RCC 7860 (cell line): ENCODE measurements around the gene SCCPDH.
A peak's percentile ranks its signal among the peaks of the same experiment; 100 is the strongest.
"Not testable (repeated sequence)": the region's sequence is repeated elsewhere in the genome, so short reads cannot be mapped to it uniquely, and the experiment has no call there.

Source experiments
- DNase-seq: peaks from one replicate; pipeline ENCODE4 v3.0.0-alpha.2; 2015; ENCODE audit warnings: low spot score
- FAIRE-seq: peaks from 2 replicates; lab custom pipeline; 2012; peaks lifted over from hg19 to GRCh38; lab: Jason Lieb, UNC

Gene SCCPDH

GRCh38 chr1:246703581-246703980 is 20.6 kb upstream of the SCCPDH start:
- DNase-seq: no peak
- FAIRE-seq: no peak

DNA sequence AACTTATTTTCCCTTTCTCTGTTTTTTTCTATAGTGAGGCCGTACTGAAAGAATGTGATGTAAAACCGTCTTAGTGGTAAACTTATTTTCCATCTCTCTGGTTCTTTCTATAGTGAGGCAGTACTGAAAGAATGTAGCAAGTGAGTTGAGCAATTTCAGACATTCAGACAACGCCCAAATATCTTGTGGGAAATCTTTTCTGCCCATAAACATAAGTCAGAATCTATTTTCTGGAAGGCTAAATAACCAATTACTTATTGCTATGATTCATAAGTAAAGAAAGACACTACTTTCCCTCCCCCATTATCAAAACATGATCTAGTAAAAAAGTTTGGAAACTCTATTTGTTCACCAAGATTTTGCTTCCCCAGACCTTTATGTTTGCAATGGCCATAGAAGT is 18.8 kb upstream of the SCCPDH start:
- FAIRE-seq (no peak), DNase-seq (no peak)

DNA sequence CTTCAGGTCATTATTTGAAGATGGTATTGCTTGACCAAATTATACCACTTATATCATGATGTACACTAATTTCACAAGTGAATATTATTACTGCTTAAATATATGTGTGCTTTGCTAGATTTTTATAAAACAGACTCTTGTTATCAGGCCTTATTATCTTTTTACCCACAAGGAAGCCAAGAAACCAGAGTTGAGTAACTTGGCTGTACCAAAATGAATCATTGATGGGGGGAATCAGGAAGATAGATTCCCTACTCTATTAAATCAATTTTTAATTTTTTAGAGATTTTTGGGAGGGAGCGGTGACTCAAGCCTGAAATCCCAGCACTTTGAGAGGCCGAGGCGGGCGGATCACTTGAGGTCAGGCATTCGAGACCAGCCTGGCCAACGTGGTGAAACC is 16.0 kb upstream of the SCCPDH start:
- FAIRE-seq (no peak), DNase-seq (no peak)

DNA sequence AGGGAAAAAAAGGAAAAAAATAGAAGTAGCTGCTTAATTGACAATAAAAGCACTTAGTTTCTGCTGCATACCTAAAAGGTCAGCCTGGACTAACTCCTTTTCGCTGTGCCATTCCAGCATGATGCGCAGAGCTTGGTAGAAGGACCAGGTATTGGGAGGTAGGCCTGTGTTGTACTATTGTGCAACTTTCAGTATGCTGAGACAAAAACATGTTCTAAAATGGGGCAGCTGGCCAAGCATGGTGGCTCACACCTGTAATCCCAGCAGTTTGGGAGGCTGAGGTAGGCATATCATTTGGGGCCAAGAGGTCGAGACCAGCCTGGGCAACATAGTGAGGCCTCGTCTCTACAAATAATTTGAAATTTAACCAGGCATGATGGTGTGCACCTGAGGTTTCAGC is 15.0 kb upstream of the SCCPDH start:
- no peak for FAIRE-seq

DNA sequence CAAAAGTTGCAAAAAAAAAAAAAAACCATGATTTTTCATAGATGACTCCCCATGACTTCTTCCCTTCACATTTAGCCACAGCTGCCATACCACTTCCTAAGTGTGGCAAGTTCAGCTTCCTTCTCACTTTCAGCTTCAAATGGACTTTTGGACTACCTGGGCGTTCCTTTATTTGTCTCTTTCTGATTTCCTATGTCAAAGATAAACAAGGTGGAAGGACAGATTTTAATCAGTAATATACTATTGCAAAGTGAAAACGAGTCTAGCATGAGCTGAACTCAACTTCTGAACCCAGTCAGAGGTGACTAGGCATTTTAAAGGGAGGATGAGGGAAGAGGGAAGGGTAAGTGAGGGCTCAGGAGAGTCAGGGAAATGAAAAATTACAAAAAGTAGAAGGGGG is 14.4 kb upstream of the SCCPDH start:
- FAIRE-seq: no peak

More for the DNA sequence above, 15.0 kb upstream of the SCCPDH start:
- no peak for DNase-seq

DNA sequence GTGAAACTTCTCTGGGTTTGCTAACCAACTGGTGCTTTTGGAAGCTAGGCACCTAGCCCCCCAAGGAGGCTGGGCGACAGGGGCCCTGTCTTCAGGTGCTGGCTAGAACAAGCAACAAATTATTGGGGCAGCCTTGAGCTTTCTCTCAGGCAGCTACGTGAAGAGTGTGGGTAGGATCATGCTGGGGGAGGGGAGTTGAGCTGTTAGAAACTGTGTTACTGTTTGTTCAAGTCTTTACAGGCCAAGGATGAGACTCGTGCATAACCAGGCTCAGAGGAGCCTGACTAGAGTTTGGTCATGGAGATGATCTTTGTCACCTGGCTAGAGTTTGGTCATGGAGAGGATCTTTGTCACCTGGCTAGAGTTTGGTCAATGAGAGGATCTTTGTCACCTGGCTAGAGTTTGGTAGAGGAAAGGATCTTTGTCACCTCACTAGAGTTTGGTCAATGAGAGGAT is 12.6 kb upstream of the SCCPDH start:
- no peak for FAIRE-seq
- no peak for DNase-seq

More for the DNA sequence above, 14.4 kb upstream of the SCCPDH start:
- no peak for DNase-seq

DNA sequence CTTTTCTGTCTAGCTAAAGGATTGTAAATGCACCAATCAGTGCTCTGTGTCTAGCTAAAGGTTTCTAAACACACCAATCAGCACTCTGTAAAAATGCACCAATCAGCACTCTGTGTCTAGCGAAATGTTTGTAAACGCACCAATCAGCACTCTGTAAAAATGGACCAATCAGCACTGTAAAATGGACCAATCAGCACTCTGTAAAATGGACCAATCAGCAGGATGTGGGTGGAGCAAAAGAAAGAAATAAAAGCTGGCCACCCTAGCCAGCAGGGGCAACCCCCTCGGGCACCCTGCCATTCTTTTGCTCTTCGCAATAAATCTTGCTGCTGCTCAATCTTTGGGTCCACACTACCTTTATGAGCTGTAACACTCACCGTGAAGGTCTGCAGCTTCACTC is 11.8 kb upstream of the SCCPDH start:
- not testable (repeated sequence) for FAIRE-seq, DNase-seq

DNA sequence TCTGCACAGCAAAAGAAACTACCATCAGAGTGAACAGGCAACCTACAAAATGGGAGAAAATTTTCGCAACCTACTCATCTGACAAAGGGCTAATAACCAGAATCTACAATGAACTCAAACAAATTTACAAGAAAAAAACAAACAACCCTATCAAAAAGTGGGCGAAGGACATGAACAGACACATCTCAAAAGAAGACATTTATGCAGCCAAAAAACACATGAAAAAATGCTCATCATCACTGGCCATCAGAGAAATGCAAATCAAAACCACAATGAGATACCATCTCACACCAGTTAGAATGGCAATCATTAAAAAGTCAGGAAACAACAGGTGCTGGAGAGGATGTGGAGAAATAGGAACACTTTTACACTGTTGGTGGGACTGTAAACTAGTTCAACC is 4.8 kb upstream of the SCCPDH start:
- FAIRE-seq, DNase-seq: not testable (repeated sequence)

- not testable (repeated sequence) for FAIRE-seq, DNase-seq
Observed at GRCh38 chr1:246720814-246721213, 3.4 kb upstream of the SCCPDH start.

- no peak for DNase-seq
- FAIRE-seq: no peak
Observed at GRCh38 chr1:246722720-246723119, 1.5 kb upstream of the SCCPDH start.

DNA sequence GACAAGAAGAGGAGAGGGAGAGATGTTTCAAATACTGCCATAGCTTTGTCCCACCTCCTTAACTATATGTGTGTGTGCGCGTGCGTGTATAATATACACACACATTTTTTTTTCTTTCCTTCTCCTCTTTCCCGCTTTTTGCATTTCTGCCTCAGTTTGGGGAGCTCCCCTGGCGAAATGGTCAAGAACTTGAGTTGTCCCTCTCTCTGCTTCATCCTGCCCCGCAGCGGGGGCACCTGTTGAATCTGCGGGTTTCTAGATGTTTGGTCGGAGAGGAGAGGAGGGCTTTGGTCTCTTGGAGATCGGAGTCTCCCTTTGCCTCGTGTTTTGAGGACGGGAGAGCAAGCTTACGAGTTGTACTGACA is 504 bp downstream of the SCCPDH start:
- no peak for FAIRE-seq
- peak; percentile 50 for DNase-seq

DNA sequence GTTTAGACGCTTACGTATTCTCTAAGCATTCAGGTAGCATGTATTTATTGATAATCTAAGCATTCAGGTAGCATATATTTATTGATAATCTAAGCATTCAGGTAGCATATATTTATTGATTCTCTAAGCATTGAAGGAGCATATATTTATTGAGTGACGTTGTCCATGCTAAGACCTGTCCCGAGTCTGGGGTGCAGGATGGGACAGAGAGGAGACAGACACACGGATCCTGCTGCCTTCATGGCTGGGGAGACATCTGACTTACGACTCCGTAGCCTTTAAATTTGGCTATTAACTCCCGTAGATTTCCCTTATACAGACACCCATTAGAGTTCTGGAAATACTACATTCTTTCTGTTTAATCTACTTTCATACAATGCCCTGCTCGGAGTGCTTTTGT is 982 bp downstream of the SCCPDH start:
- no peak for DNase-seq
- no peak for FAIRE-seq

DNA sequence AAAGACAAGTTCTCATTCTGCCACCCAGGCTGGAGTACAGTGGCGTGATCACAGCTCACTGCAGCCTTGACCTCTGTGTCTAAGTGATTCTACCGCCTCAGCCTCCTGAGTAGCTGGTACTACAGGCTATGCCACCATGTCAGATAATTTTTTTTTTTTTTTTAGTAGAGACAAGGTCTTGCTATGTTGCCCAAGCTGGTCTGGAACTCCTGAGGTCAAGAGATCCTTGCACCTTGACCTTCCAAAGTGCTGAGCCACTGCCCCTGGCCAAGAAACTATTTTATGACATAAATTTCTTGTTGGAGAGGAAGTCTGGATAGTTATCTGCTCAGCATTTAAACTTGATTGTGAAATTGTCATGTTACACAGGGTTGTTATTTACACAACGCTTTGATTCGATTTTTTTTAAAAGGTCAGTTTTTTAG is 2.1 kb downstream of the SCCPDH start:
- no peak for FAIRE-seq
- no peak for DNase-seq

GRCh38 chr1:246726881-246727280 is 2.7 kb downstream of the SCCPDH start:
- FAIRE-seq: no peak

GRCh38 chr1:246727594-246727993 is 3.4 kb downstream of the SCCPDH start:
- DNase-seq (no peak), FAIRE-seq (no peak)

More at GRCh38 chr1:246726881-246727280, 2.7 kb downstream of the SCCPDH start:
- DNase-seq: no peak

DNA sequence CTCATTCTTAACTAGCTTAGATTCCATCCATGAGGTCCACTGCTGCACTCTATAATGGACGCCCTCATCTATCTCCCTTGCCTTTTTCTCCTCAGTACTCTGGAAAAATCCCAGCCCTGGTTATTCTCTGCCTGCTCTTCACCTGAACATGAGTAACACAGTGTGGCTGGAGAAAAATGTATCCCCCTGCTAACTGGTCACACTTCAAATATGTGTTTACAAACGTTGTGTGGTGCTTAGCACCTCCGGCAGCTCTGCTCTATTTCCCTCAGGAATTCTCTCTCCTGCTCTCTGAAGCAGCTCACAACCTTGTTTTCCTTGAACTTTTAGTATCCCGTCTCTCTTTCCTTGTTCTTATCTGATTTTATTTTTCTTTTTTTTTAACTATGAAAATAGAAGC is 4.1 kb downstream of the SCCPDH start:
- FAIRE-seq: no peak

DNA sequence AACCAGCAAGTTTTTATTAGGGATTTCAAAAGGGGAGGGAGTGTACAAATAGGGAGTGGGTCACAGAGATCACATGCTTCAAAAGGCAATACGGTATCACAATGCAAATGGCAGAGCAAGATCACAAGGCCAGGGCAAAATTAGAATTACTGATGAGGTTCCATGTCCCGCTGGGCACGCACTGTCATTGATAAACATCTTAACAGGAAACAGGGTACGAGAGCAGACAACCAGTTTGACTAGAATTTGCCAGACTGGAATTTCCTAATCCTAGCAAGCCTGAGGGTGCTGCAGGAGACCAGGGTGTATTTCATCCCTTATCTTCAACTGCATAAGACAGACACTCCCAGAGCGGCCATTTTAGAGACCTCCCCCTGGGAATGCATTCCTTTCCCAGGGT is 4.8 kb downstream of the SCCPDH start:
- DNase-seq, FAIRE-seq: not testable (repeated sequence)

More for the DNA sequence above, 4.1 kb downstream of the SCCPDH start:
- DNase-seq: no peak

DNA sequence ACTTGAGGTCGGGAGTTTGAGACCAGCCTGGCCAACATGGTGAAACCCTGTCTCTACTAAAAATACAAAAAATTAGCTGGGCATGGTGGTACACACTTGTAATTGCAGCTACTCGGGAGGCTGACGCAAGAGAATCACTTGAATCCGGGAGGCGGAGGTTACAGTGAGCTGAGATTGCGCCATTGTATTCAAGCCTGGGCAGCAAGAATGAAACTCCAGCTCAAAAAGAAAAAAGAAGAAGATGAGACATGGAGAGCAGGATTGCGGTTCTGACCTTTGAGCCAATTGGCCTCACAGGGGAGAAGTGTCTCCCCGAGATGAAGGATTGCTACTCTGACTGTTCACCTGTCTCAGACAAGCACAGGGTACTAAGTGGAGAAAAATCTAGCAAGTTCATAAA is 6.6 kb downstream of the SCCPDH start:
- no peak for DNase-seq

DNA sequence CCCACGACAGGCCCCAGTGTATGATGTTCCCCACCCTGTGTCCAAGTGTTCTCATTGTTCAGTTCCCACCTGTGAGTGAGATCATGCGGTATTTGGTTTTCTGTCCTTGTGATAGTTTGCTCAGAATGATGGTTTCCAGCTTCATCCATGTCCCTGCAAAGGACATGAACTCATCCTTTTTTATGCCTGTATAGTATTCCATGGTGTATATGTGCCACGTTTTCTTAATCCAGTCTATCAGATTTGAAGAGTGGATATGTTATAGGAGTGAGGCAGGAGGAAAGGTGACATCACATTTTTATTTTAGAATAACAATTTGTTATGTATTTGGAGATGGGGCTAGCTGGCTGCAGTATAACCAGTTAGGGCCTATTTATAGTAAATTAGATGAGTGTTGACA is 7.7 kb downstream of the SCCPDH start:
- DNase-seq, FAIRE-seq: not testable (repeated sequence)

More for the DNA sequence above, 6.6 kb downstream of the SCCPDH start:
- FAIRE-seq: no peak

DNA sequence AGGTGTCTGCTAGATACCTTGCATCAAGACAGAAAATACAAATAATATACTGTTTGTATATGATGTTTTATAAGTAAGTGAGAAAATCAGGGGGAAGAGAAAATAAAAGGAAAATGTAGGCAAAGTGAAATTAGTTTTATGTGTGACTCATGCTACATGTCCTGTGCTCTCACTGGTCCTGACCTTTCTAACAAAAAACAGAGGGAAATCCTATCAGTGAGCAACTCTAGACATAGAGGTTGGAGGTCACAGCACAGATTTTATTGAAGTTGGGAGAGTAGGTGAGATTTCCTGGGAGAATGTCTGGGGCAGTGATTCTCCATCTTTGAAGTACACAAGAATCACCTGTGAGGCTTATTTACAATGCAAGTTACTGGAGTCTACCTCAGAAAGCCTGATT is 9.5 kb downstream of the SCCPDH start:
- FAIRE-seq (no peak), DNase-seq (no peak)

- no peak for DNase-seq
- FAIRE-seq: no peak
Observed at GRCh38 chr1:246734866-246735265, 10.7 kb downstream of the SCCPDH start.

DNA sequence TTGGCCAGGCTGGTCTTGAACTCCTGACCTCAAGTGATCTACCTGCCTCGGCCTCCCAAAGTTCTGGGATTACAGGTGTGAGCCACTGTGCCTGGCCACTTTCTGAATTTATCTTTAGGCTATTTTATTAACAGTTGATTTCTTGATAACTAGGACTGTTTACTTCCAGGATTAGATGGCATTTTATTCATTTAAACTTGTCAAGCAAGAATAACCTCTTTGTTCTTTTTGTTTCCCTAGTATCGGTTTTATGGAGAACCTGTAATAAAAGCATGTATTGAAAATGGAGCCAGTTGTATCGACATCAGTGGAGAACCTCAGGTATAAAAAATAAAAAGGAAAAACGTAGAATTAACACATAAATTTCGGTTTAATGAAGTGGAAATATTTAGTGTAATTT is 11.5 kb downstream of the SCCPDH start:
- DNase-seq (no peak), FAIRE-seq (no peak)

DNA sequence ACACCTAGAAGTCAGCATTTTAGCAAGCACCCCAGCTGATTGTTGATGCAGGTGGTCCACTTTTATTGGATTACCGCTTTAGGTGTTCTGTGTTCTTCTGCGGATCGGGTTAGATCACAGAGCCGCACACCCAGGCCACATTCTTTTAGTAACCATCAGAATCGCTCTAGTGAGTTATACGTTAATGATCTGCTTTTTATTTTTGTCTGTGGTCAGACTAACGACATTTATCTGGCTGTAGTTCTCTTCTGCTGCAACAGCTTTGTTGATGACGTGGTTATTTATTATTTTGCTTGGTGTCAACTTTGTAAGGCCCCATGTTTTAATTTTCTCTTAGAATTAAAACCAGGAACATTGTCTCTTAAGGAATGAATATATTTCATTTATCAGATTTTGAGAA is 18.2 kb downstream of the SCCPDH start:
- peak; percentile 93 for FAIRE-seq

More for the DNA sequence above, 18.2 kb downstream of the SCCPDH start:
- DNase-seq: peak; percentile 76
